HEK293 (cell line): ENCODE data around the gene PKP2.

ENCODE experiments used
- CTCF ChIP-seq: fragments of 450-650 bp; formaldehyde crosslinking; IDR thresholded peaks from 2 replicates; pipeline ENCODE4 v1.5.1; 2016; ENCODE audit warnings: missing biosample characterization, missing genetic modification characterization
- EGR2 ChIP-seq: fragments of 450-650 bp; formaldehyde crosslinking; IDR thresholded peaks from 2 replicates; pipeline ENCODE4 v1.5.1; 2016; ENCODE audit warnings: low read depth, missing biosample characterization, missing genetic modification characterization
- GFI1B ChIP-seq: fragments of 450-650 bp; formaldehyde crosslinking; IDR thresholded peaks from 2 replicates; pipeline ENCODE4 v1.5.1; 2016; ENCODE audit warnings: missing biosample characterization, missing genetic modification characterization
- GLIS2 ChIP-seq: fragments of 450-650 bp; formaldehyde crosslinking; IDR thresholded peaks from 2 replicates; pipeline ENCODE4 v1.5.1; 2016; ENCODE audit warnings: missing biosample characterization, missing genetic modification characterization
- HIC1 ChIP-seq: fragments of 450-650 bp; formaldehyde crosslinking; IDR thresholded peaks from 2 replicates; pipeline ENCODE4 v1.5.1; 2016; ENCODE audit warnings: missing biosample characterization, missing genetic modification characterization
- INSM2 ChIP-seq: fragments of 450-650 bp; formaldehyde crosslinking; IDR thresholded peaks from 2 replicates; pipeline ENCODE4 v1.5.1; 2016; ENCODE audit warnings: missing biosample characterization, missing genetic modification characterization
- KLF8 ChIP-seq: fragments of 450-650 bp; formaldehyde crosslinking; IDR thresholded peaks from 2 replicates; pipeline ENCODE4 v1.5.1; 2016; ENCODE audit warnings: missing biosample characterization, missing genetic modification characterization
- PRDM10 ChIP-seq: fragments of 450-650 bp; formaldehyde crosslinking; IDR thresholded peaks from 2 replicates; pipeline ENCODE4 v1.5.1; 2016; ENCODE audit warnings: missing biosample characterization, missing genetic modification characterization
- RBAK ChIP-seq: fragments of 450-650 bp; formaldehyde crosslinking; IDR thresholded peaks from 2 replicates; pipeline ENCODE4 v1.5.1; 2016; ENCODE audit warnings: missing biosample characterization, missing genetic modification characterization
- REPIN1 ChIP-seq: fragments of 450-650 bp; formaldehyde crosslinking; IDR thresholded peaks from 2 replicates; pipeline ENCODE4 v1.5.1; 2017; ENCODE audit warnings: missing biosample characterization, missing genetic modification characterization, low read depth
- SALL2 ChIP-seq: fragments of 450-650 bp; formaldehyde crosslinking; IDR thresholded peaks from 2 replicates; pipeline ENCODE4 v1.5.0; 2017; ENCODE audit warnings: missing biosample characterization, mild to moderate bottlenecking, missing genetic modification characterization, borderline replicate concordance
- SP2 ChIP-seq: fragments of 450-650 bp; formaldehyde crosslinking; IDR thresholded peaks from 2 replicates; pipeline ENCODE4 v1.5.1; 2016; ENCODE audit warnings: missing biosample characterization, missing genetic modification characterization
- TSHZ1 ChIP-seq: fragments of 450-650 bp; formaldehyde crosslinking; IDR thresholded peaks from 2 replicates; pipeline ENCODE4 v1.5.1; 2016; ENCODE audit warnings: missing biosample characterization, missing genetic modification characterization, borderline replicate concordance
- ZNF155 ChIP-seq: fragments of 450-650 bp; formaldehyde crosslinking; IDR thresholded peaks from 2 replicates; pipeline ENCODE4 v1.5.1; 2016; ENCODE audit warnings: missing biosample characterization, missing genetic modification characterization
- ZNF214 ChIP-seq: fragments of 450-650 bp; formaldehyde crosslinking; IDR thresholded peaks from 2 replicates; pipeline ENCODE4 v1.5.1; 2017; ENCODE audit warnings: missing biosample characterization, mild to moderate bottlenecking, missing genetic modification characterization, borderline replicate concordance
- ZNF266 ChIP-seq: fragments of 450-650 bp; formaldehyde crosslinking; IDR thresholded peaks from 2 replicates; pipeline ENCODE4 v1.5.1; 2016; ENCODE audit warnings: missing biosample characterization, missing genetic modification characterization, low read depth
- ZNF274 ChIP-seq, 2 experiments: fragments of 200-500 bp in 1 of 2; fragments of 450-650 bp in 1 of 2; sonication (Bioruptor generic) in 1 of 2; formaldehyde crosslinking in 1 of 2; IDR thresholded peaks; 2 replicates each; pipeline versions ENCODE4 v1.5.1 to v1.6.1; 2014 to 2016; ENCODE audit warnings: borderline replicate concordance in 1 of 2, inconsistent platforms in 1 of 2, low read length in 1 of 2, missing biosample characterization in 1 of 2, missing genetic modification characterization in 1 of 2
- ZNF530 ChIP-seq: fragments of 450-650 bp; formaldehyde crosslinking; IDR thresholded peaks from 2 replicates; pipeline ENCODE4 v1.5.1; 2016; ENCODE audit warnings: low read depth, missing biosample characterization, missing genetic modification characterization
- ZNF561 ChIP-seq: fragments of 450-650 bp; IDR thresholded peaks from 2 replicates; pipeline ENCODE4 v1.5.1; 2018; ENCODE audit warnings: missing biosample characterization, missing genetic modification characterization, borderline replicate concordance
- ZNF621 ChIP-seq: fragments of 450-650 bp; formaldehyde crosslinking; IDR thresholded peaks from 2 replicates; pipeline ENCODE4 v1.5.1; 2017; ENCODE audit warnings: missing biosample characterization, missing genetic modification characterization
- ZNF692 ChIP-seq: fragments of 450-650 bp; formaldehyde crosslinking; IDR thresholded peaks from 2 replicates; pipeline ENCODE4 v1.5.1; 2016; ENCODE audit warnings: missing biosample characterization, missing genetic modification characterization
- ZNF707 ChIP-seq: fragments of 450-650 bp; formaldehyde crosslinking; IDR thresholded peaks from 2 replicates; pipeline ENCODE4 v1.5.1; 2016; ENCODE audit warnings: missing biosample characterization, missing genetic modification characterization
- ZNF776 ChIP-seq: fragments of 450-650 bp; formaldehyde crosslinking; IDR thresholded peaks from 2 replicates; pipeline ENCODE4 v1.5.0; 2017; ENCODE audit warnings: missing biosample characterization, missing genetic modification characterization, borderline replicate concordance
- ZSCAN16 ChIP-seq: fragments of 450-650 bp; formaldehyde crosslinking; IDR thresholded peaks from 2 replicates; pipeline ENCODE4 v1.5.1; 2016; ENCODE audit warnings: missing biosample characterization, missing genetic modification characterization

The PKP2 gene

GRCh38 chr12:32755051-32755653 is 141.4 kb downstream of the PKP2 start (continued):
- TF ChIP-seq ZNF707 (tag by site-specific recombination) (no peak), ZNF266 (no peak), KLF8 (tag by site-specific recombination) (0 out of 2 replicates have a peak, but pooled peaks have one; percentile 24), RBAK (tag by site-specific recombination) (no peak), PRDM10 (peak; percentile 14; the same call in 1 of the 2 replicates), ZNF155 (tag by site-specific recombination) (no peak), GLIS2 (peak; percentile 63), EGR2 (tag by site-specific recombination) (no peak), ZNF214 (no peak), SALL2 (tag by site-specific recombination) (no peak), ZNF776 (tag by site-specific recombination) (no peak), ZNF692 (tag by site-specific recombination) (0 out of 2 replicates have a peak, but pooled peaks have one; percentile 34), TSHZ1 (tag by site-specific recombination) (0 out of 2 replicates have a peak, but pooled peaks have one; percentile 39), INSM2 (0 out of 2 replicates have a peak, but pooled peaks have one; percentile 36), ZNF621 (tag by site-specific recombination) (no peak), HIC1 (tag by site-specific recombination) (no peak), SP2 (no peak; the same call in 1 of the 2 replicates), REPIN1 (peak; percentile 71; the same call in 1 of the 2 replicates), ZSCAN16 (tag by site-specific recombination) (no peak), CTCF (tag by site-specific recombination) (peak; percentile 96), ZNF561 (no peak), GFI1B (tag by site-specific recombination) (no peak), ZNF274 (IDR thresholded peaks at IDR 0.05; ENCODE audit: low read length) (no peak), ZNF274 (tag by site-specific recombination; IDR thresholded peaks at IDR 0.05; ENCODE audit: borderline replicate concordance) (no peak), ZNF530 (tag by site-specific recombination) (no peak)
